Neural progenitor cell (in vitro differentiated cells): ENCODE data around the gene LBHD1. TPM values are rescaled to one million over a fixed set of nuclear protein-coding genes. Genes with fewer than 3 reads are reported as not detected.
A peak's percentile ranks its signal among the peaks of the same experiment; 100 is the strongest.

Source experiments
- DNase-seq: peaks from one replicate; pipeline ENCODE4 v3.0.0-alpha.2; 2016; ENCODE audit warnings: low spot score
- H2AFZ ChIP-seq: fragments of 200-600 bp; sonication (generic); replicated peaks from 2 replicates; pipeline ENCODE4 v1.6.1; 2016; ENCODE audit warnings: antibody characterized with exemption
- H3F3A ChIP-seq: fragments of 200-600 bp; sonication (generic); 2 replicates; pipeline ENCODE4 v1.6.1; 2016; ENCODE audit warnings: antibody characterized with exemption, low read depth
- H3K27ac ChIP-seq: fragments of 200-600 bp; sonication (generic); 2 replicates; pipeline ENCODE4 v1.5.1; 2016; ENCODE audit warnings: mild to moderate bottlenecking
- H3K27me3 ChIP-seq: fragments of 200-600 bp; sonication (generic); 2 replicates; pipeline ENCODE4 v1.6.1; 2016; ENCODE audit warnings: mild to moderate bottlenecking, moderate library complexity
- H3K36me3 ChIP-seq: fragments of 200-600 bp; sonication (generic); 2 replicates; pipeline ENCODE4 v1.5.1; 2016
- H3K4me1 ChIP-seq: fragments of 200-600 bp; sonication (generic); 2 replicates; pipeline ENCODE4 v1.6.1; 2016; ENCODE audit warnings: mixed run types
- H3K4me2 ChIP-seq: fragments of 200-600 bp; sonication (generic); 2 replicates; pipeline ENCODE4 v1.6.1; 2016
- H3K4me3 ChIP-seq: fragments of 200-600 bp; sonication (generic); 2 replicates; pipeline ENCODE4 v1.5.1; 2016
- H3K79me2 ChIP-seq: fragments of 200-600 bp; sonication (generic); 2 replicates; pipeline ENCODE4 v1.6.1; 2016; ENCODE audit warnings: low read depth
- H3K9ac ChIP-seq: fragments of 200-600 bp; sonication (generic); 2 replicates; pipeline ENCODE4 v1.6.1; 2016
- H3K9me3 ChIP-seq: fragments of 200-600 bp; sonication (generic); 2 replicates; pipeline ENCODE4 v1.5.1; 2016; ENCODE audit warnings: low read depth
- H4K20me1 ChIP-seq: fragments of 200-600 bp; sonication (generic); 2 replicates; pipeline ENCODE4 v1.6.1; 2016; ENCODE audit warnings: low read depth
- H3K27ac Mint-ChIP-seq: 3 replicates; pipeline ENCODE4 v1.8.0; 2021; ENCODE audit warnings: mixed read lengths
- H3K27me3 Mint-ChIP-seq: 2 replicates; pipeline ENCODE4 v1.8.0; 2022; ENCODE audit warnings: low read depth, mild to moderate bottlenecking, inconsistent platforms, moderate library complexity, mixed read lengths; ENCODE audit not compliant: insufficient read depth
- H3K36me3 Mint-ChIP-seq: 3 replicates; pipeline ENCODE4 v1.8.0; 2021; ENCODE audit warnings: mixed read lengths
- H3K4me1 Mint-ChIP-seq: 3 replicates; pipeline ENCODE4 v1.8.0; 2021; ENCODE audit warnings: mixed read lengths
- H3K4me3 Mint-ChIP-seq: 3 replicates; pipeline ENCODE4 v1.8.0; 2021; ENCODE audit warnings: mild to moderate bottlenecking, moderate library complexity, mixed read lengths
- H3K9me3 Mint-ChIP-seq: 3 replicates; pipeline ENCODE4 v1.8.0; 2020; ENCODE audit warnings: mixed read lengths
- CTCF ChIP-seq: fragments of 200-600 bp; sonication (generic); IDR thresholded peaks from 2 replicates; pipeline ENCODE4 v1.5.1; 2017; ENCODE audit warnings: antibody characterized with exemption, mild to moderate bottlenecking
- EZH2 ChIP-seq: fragments of 200-600 bp; sonication (generic); IDR thresholded peaks from 2 replicates; pipeline ENCODE4 v1.6.1; 2017; ENCODE audit warnings: antibody characterized with exemption, mild to moderate bottlenecking, moderate library complexity
- EZH2phosphoT487 ChIP-seq: fragments of 200-600 bp; sonication (generic); IDR thresholded peaks from 2 replicates; pipeline ENCODE4 v1.6.1; 2017; ENCODE audit warnings: antibody characterized with exemption
- total RNA-seq: library from RNA; depleted of rRNA; stranded (reverse); fragments of >200 nt; gene quantifications from 2 replicates; pipeline ENCODE4 v1.2.3, GENCODE V29; 2015; ENCODE audit warnings: low replicate concordance

LBHD1 gene
- total RNA-seq = 3.4 and 4.0 TPM in 2 replicates

- Histone ChIP-seq H3K79me2 (peaks cover 41% of the 10 kb centered on the region), H3K4me1 (peaks cover 6% of the 10 kb centered on the region), H4K20me1 (peaks cover 6% of the 10 kb centered on the region), H3K36me3 (no peaks in the 10 kb centered on the region), H2AFZ (peak within 1 kb of the TSS; percentile 84), H3K9ac (peak within 1 kb of the TSS; percentile 70), H3K4me3 (peak within 1 kb of the TSS; percentile 85), H3K27me3 (no peaks in the 10 kb centered on the region), H3F3A (peaks cover 73% of the 10 kb centered on the region), H3K9me3 (no peaks in the 10 kb centered on the region), H3K4me2 (peak within 1 kb of the TSS; percentile 97), H3K27ac (peak within 1 kb of the TSS; percentile 23)
- Mint-ChIP-seq H3K9me3 (no peaks in the 10 kb centered on the region), H3K27me3 (no peaks in the 10 kb centered on the region), H3K27ac (peak within 1 kb of the TSS; percentile 99), H3K36me3 (peaks cover 13% of the 10 kb centered on the region), H3K4me1 (peaks cover 30% of the 10 kb centered on the region), H3K4me3 (peak within 1 kb of the TSS; percentile 100)
- DNase-seq = peak; percentile 95
- TF ChIP-seq EZH2phosphoT487 (no peak), CTCF (no peak), EZH2 (no peak)
Observed at GRCh38 chr11:62671608-62672389, at the start of gene LBHD1, which contains the start of gene UQCC3. Gene LBHD1, minus strand, starts transcription at chr11:62672267. Its CDS starts 2,236 bp downstream, at chr11:62670031. Gene UQCC3, plus strand, starts transcription at chr11:62671673. Its CDS starts 73 bp downstream, at chr11:62671746.

GRCh38 chr11:62719302-62719978, 47.4 kb upstream of the LBHD1 start:
- Mint-ChIP-seq H3K36me3 (peaks cover 74% of the 10 kb centered on the region), H3K9me3 (no peaks in the 10 kb centered on the region), H3K27me3 (peaks cover 5% of the 10 kb centered on the region), H3K4me1 (peaks cover 24% of the 10 kb centered on the region), H3K4me3 (peak overlapping the region; percentile 17), H3K27ac (no peak overlapping the region)
- Histone ChIP-seq H3K27me3 (no peaks in the 10 kb centered on the region), H2AFZ (no peak overlapping the region), H3K27ac (no peak overlapping the region), H3K4me3 (no peak overlapping the region), H4K20me1 (peaks cover 37% of the 10 kb centered on the region), H3K79me2 (peaks cover 81% of the 10 kb centered on the region), H3F3A (peaks cover 79% of the 10 kb centered on the region), H3K4me2 (no peak overlapping the region), H3K9ac (no peak overlapping the region), H3K36me3 (peaks cover 58% of the 10 kb centered on the region), H3K4me1 (peaks cover 1% of the 10 kb centered on the region), H3K9me3 (no peaks in the 10 kb centered on the region)
- DNase-seq = no peak
- TF ChIP-seq EZH2phosphoT487 = no peak
- no peak for TF ChIP-seq EZH2
- no peak for TF ChIP-seq CTCF

- peak overlapping the region; percentile 53 for H3K27ac ChIP-seq
- no peak overlapping the region for H3K9ac ChIP-seq
- peaks cover 11% of the 10 kb centered on the region for H4K20me1 ChIP-seq
- no peak for DNase-seq
- Mint-ChIP-seq H3K36me3 (peaks cover 65% of the 10 kb centered on the region), H3K4me1 (peaks cover 2% of the 10 kb centered on the region), H3K27me3 (peaks cover 2% of the 10 kb centered on the region), H3K27ac (no peak overlapping the region), H3K9me3 (no peaks in the 10 kb centered on the region), H3K4me3 (no peak overlapping the region)
- TF ChIP-seq CTCF (no peak), EZH2phosphoT487 (no peak), EZH2 (no peak)
- H3K4me3 ChIP-seq = no peak overlapping the region
- H3K27me3 ChIP-seq = no peaks in the 10 kb centered on the region
- H3K9me3 ChIP-seq = no peaks in the 10 kb centered on the region
- peaks cover 54% of the 10 kb centered on the region for H3K79me2 ChIP-seq
- H3K4me1 ChIP-seq = no peaks in the 10 kb centered on the region
- peaks cover 79% of the 10 kb centered on the region for H3F3A ChIP-seq
- no peak overlapping the region for H2AFZ ChIP-seq
- no peak overlapping the region for H3K4me2 ChIP-seq
- H3K36me3 ChIP-seq = peaks cover 37% of the 10 kb centered on the region
Observed at GRCh38 chr11:62716816-62717215, 44.7 kb upstream of the LBHD1 start.
